HEK293T (cell line): ENCODE data around the gene RITA1.

Experiments
- ARNT ChIP-seq: fragments of 450-650 bp; IDR thresholded peaks from 2 replicates; pipeline ENCODE4 v1.6.1; 2017; ENCODE audit warnings: mild to moderate bottlenecking
- ELF4 ChIP-seq: fragments of 450-650 bp; IDR thresholded peaks from 2 replicates; pipeline ENCODE4 v1.6.1; 2017; ENCODE audit warnings: antibody characterized with exemption
- FOXM1 ChIP-seq: fragments of 450-650 bp; IDR thresholded peaks from 2 replicates; pipeline ENCODE4 v1.6.1; 2017; ENCODE audit warnings: mild to moderate bottlenecking, borderline replicate concordance
- NFRKB ChIP-seq: fragments of 450-650 bp; IDR thresholded peaks from 2 replicates; pipeline ENCODE4 v1.6.1; 2016; ENCODE audit warnings: mild to moderate bottlenecking, moderate library complexity
- SP1 ChIP-seq: fragments of 450-650 bp; IDR thresholded peaks from 2 replicates; pipeline ENCODE4 v1.6.1; 2017
- SUZ12 ChIP-seq: fragments of 450-650 bp; IDR thresholded peaks from 2 replicates; pipeline ENCODE4 v1.6.1; 2016; ENCODE audit warnings: mild to moderate bottlenecking
- TARDBP ChIP-seq: fragments of 450-650 bp; IDR thresholded peaks from 2 replicates; pipeline ENCODE4 v1.6.1; 2016
- ZNF384 ChIP-seq: fragments of 450-650 bp; IDR thresholded peaks from 2 replicates; pipeline ENCODE4 v1.6.1; 2016

GRCh38 chr12:113208041-113208934, 22.8 kb downstream of the RITA1 start:
- TF ChIP-seq ARNT (no peak), NFRKB (no peak), ZNF384 (no peak), SP1 (no peak), SUZ12 (no peak), ELF4 (no peak), TARDBP (no peak), FOXM1 (no peak)
